Measurements from ENCODE around the gene AOC1. TPM values are rescaled to one million over a fixed set of nuclear protein-coding genes. Genes with fewer than 3 reads are reported as not detected.

The AOC1 gene
- total and polyA plus RNA-seq, 4 donors: 0.01 to 0.08 TPM; not detected in 2

- H3K27me3 ChIP-seq (ENCODE audit: control insufficient read depth in 4 of 4, insufficient read depth in 4 of 4, low read length in 3 of 4): no peaks in the 10 kb centered on the region
- no peaks in the 10 kb centered on the region for H3K36me3 ChIP-seq (ENCODE audit: control insufficient read depth in 4 of 4, insufficient read depth in 3 of 4, low read depth in 1 of 4, low read length in 3 of 4)
- no peak for DNase-seq (ENCODE audit: low spot score)
- TF ChIP-seq ATF3 (IDR thresholded peaks at IDR 0.05) (no peak), HNF4G (IDR thresholded peaks at IDR 0.05) (no peak), GABPA (IDR thresholded peaks at IDR 0.05 in 1 of 2, conservative IDR thresholded peaks at IDR 0.05 in 1 of 2) (no peak), FOXA2 (IDR thresholded peaks at IDR 0.05) (no peak), MAX (IDR thresholded peaks at IDR 0.05) (no peak), EGR1 (IDR thresholded peaks at IDR 0.05; ENCODE audit: low read depth in 2 of 2) (no peak)
- no peaks in the 10 kb centered on the region for H3K9me3 ChIP-seq (ENCODE audit: control insufficient read depth in 4 of 4, low read length in 3 of 4)
- no peak overlapping the region for H3K4me3 ChIP-seq (ENCODE audit: low read depth in 1 of 3, low read length in 3 of 3)
- peaks cover 8 to 38% (median 25%) of the 10 kb centered on the region in 4 donors for H3K4me1 ChIP-seq (ENCODE audit: control insufficient read depth in 4 of 4, insufficient read depth in 4 of 4, low read length in 3 of 4)
- H3K27ac ChIP-seq (ENCODE audit: low read depth in 1 of 2, low read length in 2 of 2): no peak overlapping the region
- 93% methylated on average over 8 of the region's 8 CpGs for WGBS
- H3K9ac ChIP-seq (ENCODE audit: low read depth in 1 of 2, low read length in 2 of 2): no peak overlapping the region
Measured at GRCh38 chr7:150823043-150823442, 29.3 kb upstream of the AOC1 start.

GRCh38 chr7:150823484-150824126, 28.7 kb upstream of the AOC1 start:
- Histone ChIP-seq H3K36me3 (ENCODE audit: control insufficient read depth in 4 of 4, insufficient read depth in 3 of 4, low read depth in 1 of 4, low read length in 3 of 4) (no peaks in the 10 kb centered on the region), H3K4me1 (ENCODE audit: control insufficient read depth in 4 of 4, insufficient read depth in 4 of 4, low read length in 3 of 4) (peaks cover 8 to 38% (median 25%) of the 10 kb centered on the region in 4 donors), H3K9ac (ENCODE audit: low read depth in 1 of 2, low read length in 2 of 2) (no peak overlapping the region), H3K9me3 (ENCODE audit: control insufficient read depth in 4 of 4, low read length in 3 of 4) (no peaks in the 10 kb centered on the region), H3K27me3 (ENCODE audit: control insufficient read depth in 4 of 4, insufficient read depth in 4 of 4, low read length in 3 of 4) (no peaks in the 10 kb centered on the region), H3K27ac (ENCODE audit: low read depth in 1 of 2, low read length in 2 of 2) (no peak overlapping the region), H3K4me3 (ENCODE audit: low read depth in 1 of 3, low read length in 3 of 3) (no peak overlapping the region)
- no peak for DNase-seq (ENCODE audit: low spot score)
- 86% methylated on average over 10 of the region's 10 CpGs for WGBS
- TF ChIP-seq, protein P1, sequence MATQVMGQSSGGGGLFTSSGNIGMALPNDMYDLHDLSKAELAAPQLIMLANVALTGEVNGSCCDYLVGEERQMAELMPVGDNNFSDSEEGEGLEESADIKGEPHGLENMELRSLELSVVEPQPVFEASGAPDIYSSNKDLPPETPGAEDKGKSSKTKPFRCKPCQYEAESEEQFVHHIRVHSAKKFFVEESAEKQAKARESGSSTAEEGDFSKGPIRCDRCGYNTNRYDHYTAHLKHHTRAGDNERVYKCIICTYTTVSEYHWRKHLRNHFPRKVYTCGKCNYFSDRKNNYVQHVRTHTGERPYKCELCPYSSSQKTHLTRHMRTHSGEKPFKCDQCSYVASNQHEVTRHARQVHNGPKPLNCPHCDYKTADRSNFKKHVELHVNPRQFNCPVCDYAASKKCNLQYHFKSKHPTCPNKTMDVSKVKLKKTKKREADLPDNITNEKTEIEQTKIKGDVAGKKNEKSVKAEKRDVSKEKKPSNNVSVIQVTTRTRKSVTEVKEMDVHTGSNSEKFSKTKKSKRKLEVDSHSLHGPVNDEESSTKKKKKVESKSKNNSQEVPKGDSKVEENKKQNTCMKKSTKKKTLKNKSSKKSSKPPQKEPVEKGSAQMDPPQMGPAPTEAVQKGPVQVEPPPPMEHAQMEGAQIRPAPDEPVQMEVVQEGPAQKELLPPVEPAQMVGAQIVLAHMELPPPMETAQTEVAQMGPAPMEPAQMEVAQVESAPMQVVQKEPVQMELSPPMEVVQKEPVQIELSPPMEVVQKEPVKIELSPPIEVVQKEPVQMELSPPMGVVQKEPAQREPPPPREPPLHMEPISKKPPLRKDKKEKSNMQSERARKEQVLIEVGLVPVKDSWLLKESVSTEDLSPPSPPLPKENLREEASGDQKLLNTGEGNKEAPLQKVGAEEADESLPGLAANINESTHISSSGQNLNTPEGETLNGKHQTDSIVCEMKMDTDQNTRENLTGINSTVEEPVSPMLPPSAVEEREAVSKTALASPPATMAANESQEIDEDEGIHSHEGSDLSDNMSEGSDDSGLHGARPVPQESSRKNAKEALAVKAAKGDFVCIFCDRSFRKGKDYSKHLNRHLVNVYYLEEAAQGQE (IDR thresholded peaks at IDR 0.05): no peak
- no peak for TF ChIP-seq SP1 (IDR thresholded peaks at IDR 0.05)
- no peak for TF ChIP-seq EGR1 (IDR thresholded peaks at IDR 0.05; ENCODE audit: low read depth in 2 of 2)
- no peak for TF ChIP-seq FOXA1 (IDR thresholded peaks at IDR 0.05)
- TF ChIP-seq YY1 (IDR thresholded peaks at IDR 0.05): no peak
- TF ChIP-seq NR2F2 (IDR thresholded peaks at IDR 0.05): no peak
- no peak for TF ChIP-seq FOXA2 (IDR thresholded peaks at IDR 0.05)
- no peak for TF ChIP-seq GABPA (IDR thresholded peaks at IDR 0.05 in 1 of 2, conservative IDR thresholded peaks at IDR 0.05 in 1 of 2)
- no peak for TF ChIP-seq RAD21 (IDR thresholded peaks at IDR 0.05)
- no peak for TF ChIP-seq RXRA (IDR thresholded peaks at IDR 0.05)
- no peak for TF ChIP-seq MAX (IDR thresholded peaks at IDR 0.05)
- TF ChIP-seq ATF3 (IDR thresholded peaks at IDR 0.05): no peak
- TF ChIP-seq, protein P2, sequence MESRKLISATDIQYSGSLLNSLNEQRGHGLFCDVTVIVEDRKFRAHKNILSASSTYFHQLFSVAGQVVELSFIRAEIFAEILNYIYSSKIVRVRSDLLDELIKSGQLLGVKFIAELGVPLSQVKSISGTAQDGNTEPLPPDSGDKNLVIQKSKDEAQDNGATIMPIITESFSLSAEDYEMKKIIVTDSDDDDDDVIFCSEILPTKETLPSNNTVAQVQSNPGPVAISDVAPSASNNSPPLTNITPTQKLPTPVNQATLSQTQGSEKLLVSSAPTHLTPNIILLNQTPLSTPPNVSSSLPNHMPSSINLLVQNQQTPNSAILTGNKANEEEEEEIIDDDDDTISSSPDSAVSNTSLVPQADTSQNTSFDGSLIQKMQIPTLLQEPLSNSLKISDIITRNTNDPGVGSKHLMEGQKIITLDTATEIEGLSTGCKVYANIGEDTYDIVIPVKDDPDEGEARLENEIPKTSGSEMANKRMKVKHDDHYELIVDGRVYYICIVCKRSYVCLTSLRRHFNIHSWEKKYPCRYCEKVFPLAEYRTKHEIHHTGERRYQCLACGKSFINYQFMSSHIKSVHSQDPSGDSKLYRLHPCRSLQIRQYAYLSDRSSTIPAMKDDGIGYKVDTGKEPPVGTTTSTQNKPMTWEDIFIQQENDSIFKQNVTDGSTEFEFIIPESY (IDR thresholded peaks at IDR 0.05): no peak
- TF ChIP-seq JUND (IDR thresholded peaks at IDR 0.05): no peak

All from liver (tissue), 9 donors.